ENCODE data around the gene GAB1.

Gene GAB1

DNA sequence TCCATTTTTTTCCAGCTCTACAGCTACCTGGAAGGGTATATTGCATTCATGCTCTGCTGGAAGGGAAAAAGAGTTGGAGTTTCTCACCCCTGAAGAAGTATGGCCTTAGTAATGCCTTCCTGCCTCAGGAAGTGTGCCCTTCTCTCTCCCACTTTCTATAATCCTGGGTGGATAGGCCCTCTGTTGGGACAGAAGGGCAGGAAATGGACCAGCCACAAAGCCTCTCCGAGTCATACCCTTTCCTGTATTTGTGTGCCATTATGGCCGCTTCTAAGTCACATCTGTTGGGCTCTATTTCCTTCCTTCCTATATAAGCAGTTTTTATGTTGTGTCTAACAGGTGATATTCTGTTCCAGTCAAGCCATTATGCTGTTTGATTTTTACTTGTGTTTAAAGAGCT is 102.0 kb downstream of the GAB1 start:
- TF ChIP-seq, protein P1, sequence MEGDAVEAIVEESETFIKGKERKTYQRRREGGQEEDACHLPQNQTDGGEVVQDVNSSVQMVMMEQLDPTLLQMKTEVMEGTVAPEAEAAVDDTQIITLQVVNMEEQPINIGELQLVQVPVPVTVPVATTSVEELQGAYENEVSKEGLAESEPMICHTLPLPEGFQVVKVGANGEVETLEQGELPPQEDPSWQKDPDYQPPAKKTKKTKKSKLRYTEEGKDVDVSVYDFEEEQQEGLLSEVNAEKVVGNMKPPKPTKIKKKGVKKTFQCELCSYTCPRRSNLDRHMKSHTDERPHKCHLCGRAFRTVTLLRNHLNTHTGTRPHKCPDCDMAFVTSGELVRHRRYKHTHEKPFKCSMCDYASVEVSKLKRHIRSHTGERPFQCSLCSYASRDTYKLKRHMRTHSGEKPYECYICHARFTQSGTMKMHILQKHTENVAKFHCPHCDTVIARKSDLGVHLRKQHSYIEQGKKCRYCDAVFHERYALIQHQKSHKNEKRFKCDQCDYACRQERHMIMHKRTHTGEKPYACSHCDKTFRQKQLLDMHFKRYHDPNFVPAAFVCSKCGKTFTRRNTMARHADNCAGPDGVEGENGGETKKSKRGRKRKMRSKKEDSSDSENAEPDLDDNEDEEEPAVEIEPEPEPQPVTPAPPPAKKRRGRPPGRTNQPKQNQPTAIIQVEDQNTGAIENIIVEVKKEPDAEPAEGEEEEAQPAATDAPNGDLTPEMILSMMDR (conservative IDR thresholded peaks at IDR 0.05; ENCODE audit: low read depth, low read length), result no peak
- no peak overlapping the region for H3K4me3 ChIP-seq (ENCODE audit: low read depth, low read length)
- no peak for DNase-seq (ENCODE audit: low read depth)

DNA sequence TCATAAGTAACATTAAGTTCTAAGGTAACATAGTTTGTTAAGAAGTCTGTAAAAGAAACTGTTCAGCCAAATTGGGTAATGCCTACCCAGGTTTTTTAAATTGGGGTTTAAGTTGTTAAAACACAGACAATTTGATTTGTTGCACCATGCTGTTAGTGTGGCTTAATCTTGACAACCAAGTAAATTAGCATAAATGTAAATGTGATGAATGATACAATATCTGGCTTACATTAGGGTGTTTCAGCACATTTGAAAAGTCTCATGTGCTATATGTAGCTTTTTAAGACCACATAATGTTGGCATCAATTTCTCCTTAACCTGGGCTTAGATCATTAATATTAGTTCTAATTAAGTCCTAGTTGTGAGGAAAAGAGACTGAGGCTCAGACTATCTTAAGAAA is 104.4 kb downstream of the GAB1 start:
- DNase-seq (ENCODE audit: low read depth), result no peak
- H3K4me3 ChIP-seq (ENCODE audit: low read depth, low read length), result no peak overlapping the region
- TF ChIP-seq, protein P1 (conservative IDR thresholded peaks at IDR 0.05; ENCODE audit: low read depth, low read length), result no peak

DNA sequence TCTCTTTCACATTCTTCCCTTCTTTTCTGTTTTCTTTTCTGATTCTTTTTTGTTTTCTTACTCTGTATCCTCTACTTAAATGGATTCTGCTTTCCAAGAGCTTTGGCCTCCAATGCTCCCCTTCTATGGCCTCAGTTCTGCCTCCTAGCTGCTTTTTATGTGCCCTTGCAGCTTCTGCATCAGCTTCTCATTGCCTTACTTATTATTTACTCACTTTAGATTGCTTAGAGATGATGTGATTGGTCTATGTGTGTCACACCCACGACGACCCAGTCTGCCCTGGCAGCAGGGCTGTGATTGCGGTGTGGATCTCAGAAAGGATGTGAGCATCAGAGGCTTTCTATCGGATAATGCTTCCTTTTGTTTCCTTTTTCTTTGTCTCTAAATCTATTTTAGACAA is 105.0 kb downstream of the GAB1 start:
- H3K4me3 ChIP-seq (ENCODE audit: low read depth, low read length), result no peak overlapping the region
- TF ChIP-seq, protein P1 (conservative IDR thresholded peaks at IDR 0.05; ENCODE audit: low read depth, low read length), result peak; percentile 20
- DNase-seq (ENCODE audit: low read depth), result peak; percentile 9

DNA sequence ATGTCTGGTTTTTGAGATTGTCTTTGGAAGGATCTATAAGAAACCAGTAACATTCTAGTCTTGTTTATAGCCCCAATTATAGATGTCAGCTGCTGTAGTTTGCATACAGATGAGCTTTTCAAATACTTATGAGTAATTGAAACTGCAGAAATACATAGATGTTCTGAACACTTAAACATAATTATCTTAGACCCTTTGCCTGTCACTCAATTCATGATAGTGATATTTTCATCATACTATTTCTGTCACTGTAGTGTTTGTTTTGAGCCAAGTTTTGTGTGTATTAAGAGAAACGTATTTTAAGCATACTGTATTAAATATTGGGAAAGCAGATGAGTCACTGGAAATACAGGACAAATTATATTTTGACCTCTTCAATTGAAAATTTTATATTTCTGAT is 107.1 kb downstream of the GAB1 start:
- TF ChIP-seq, protein P1 (conservative IDR thresholded peaks at IDR 0.05; ENCODE audit: low read depth, low read length), result no peak
- peak; percentile 2 for DNase-seq (ENCODE audit: low read depth)
- no peak overlapping the region for H3K4me3 ChIP-seq (ENCODE audit: low read depth, low read length)

GRCh38 chr4:143451186-143451585 is 114.5 kb downstream of the GAB1 start:
- DNase-seq (ENCODE audit: low read depth), result no peak
- TF ChIP-seq, protein P1 (conservative IDR thresholded peaks at IDR 0.05; ENCODE audit: low read depth, low read length), result no peak

DNA sequence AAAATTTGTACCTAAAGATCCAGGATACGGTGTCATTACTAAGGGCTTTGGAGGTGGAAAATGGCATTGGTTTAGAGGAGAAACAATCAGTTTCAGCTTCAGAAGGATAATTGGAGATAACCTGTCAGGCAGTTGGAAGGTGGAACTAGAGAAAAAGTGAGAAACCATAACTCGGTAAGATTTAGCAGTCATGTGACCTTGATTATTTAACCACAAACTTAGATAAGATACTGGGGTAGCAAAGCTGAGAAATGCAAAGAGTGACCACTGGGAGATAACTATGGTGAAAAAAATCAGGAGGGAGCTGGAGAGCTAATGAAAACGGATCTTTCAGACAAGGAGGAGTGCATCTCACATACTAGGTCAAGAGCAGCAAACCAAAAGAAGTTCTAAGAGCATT is 118.5 kb downstream of the GAB1 start:
- TF ChIP-seq, protein P1 (conservative IDR thresholded peaks at IDR 0.05; ENCODE audit: low read depth, low read length), result no peak
- peak; percentile 15 for DNase-seq (ENCODE audit: low read depth)
- H3K4me3 ChIP-seq (ENCODE audit: low read depth, low read length), result no peak overlapping the region

More at GRCh38 chr4:143451186-143451585, 114.5 kb downstream of the GAB1 start:
- H3K4me3 ChIP-seq (ENCODE audit: low read depth, low read length), result no peak overlapping the region

- H3K4me3 ChIP-seq (ENCODE audit: low read depth, low read length), result no peak overlapping the region
- no peak for DNase-seq (ENCODE audit: low read depth)
- TF ChIP-seq, protein P1 (conservative IDR thresholded peaks at IDR 0.05; ENCODE audit: low read depth, low read length), result no peak
These were observed 122.3 kb downstream of the GAB1 start for GRCh38 chr4:143458966-143459365.

Measured in choroid plexus epithelial cell (primary cell).